Type B pancreatic cell (in vitro differentiated cells): ENCODE results near the gene PI4KA. TPM values are rescaled to one million over a fixed set of nuclear protein-coding genes. Genes with fewer than 3 reads are reported as not detected.
"Not testable (repeated sequence)": the region's sequence is repeated elsewhere in the genome, so short reads cannot be mapped to it uniquely, and the experiment has no call there.

Source experiments
- DNase-seq: peaks from one replicate; pipeline ENCODE4 v3.0.0; 2021; ENCODE audit warnings: mixed read lengths; ENCODE audit not compliant: unreplicated experiment; ENCODE audit errors: extremely low spot score
- H3K27ac Mint-ChIP-seq: 2 replicates; pipeline ENCODE4 v1.8.0; 2021; ENCODE audit warnings: mild to moderate bottlenecking, mixed read lengths
- H3K27me3 Mint-ChIP-seq: 2 replicates; pipeline ENCODE4 v1.8.0; 2021; ENCODE audit warnings: mixed read lengths
- H3K36me3 Mint-ChIP-seq: 2 replicates; pipeline ENCODE4 v1.8.0; 2021; ENCODE audit warnings: mixed read lengths
- H3K4me1 Mint-ChIP-seq: one replicate; pipeline ENCODE4 v1.8.0; 2021; ENCODE audit warnings: mixed read lengths; ENCODE audit not compliant: unreplicated experiment
- H3K4me3 Mint-ChIP-seq: 2 replicates; pipeline ENCODE4 v1.8.0; 2021; ENCODE audit warnings: mild to moderate bottlenecking, mixed read lengths
- H3K9me3 Mint-ChIP-seq: 2 replicates; pipeline ENCODE4 v1.8.0; 2021; ENCODE audit warnings: mixed read lengths
- total RNA-seq: library from RNA; stranded (reverse); gene quantifications from 2 replicates; pipeline ENCODE4 v1.2.1, GENCODE V29; 2021; ENCODE audit warnings: low replicate concordance
- TF ChIP-seq, protein P1 (sequence below): fragments of 200-600 bp; sonication (generic); conservative IDR thresholded peaks from 2 replicates; pipeline ENCODE4 v1.5.0; 2021; ENCODE audit warnings: antibody characterized with exemption, mild to moderate bottlenecking

The PI4KA gene
- total RNA-seq, 1 donor from 2014 or later: 120 TPM

DNA sequence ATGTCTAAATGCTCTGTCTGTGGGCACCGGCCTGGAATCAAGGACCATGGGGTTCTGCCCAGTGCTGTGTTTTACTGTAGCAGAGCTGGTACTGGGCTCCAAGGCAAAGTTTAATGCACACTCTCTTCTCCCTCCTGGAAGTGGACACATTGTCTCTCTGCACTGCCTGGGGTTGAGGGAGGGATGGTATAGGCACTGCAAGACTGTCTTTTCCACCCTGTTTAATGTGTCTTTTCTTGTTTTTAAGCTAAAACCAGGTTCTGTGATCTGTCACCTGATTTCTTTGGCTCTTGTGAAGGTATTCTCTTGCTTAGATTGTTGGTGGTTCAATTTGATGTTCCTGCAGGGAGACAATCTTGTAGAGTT is 194.0 kb downstream of the PI4KA start:
- no peaks in the 10 kb centered on the region for H3K36me3 Mint-ChIP-seq

DNA sequence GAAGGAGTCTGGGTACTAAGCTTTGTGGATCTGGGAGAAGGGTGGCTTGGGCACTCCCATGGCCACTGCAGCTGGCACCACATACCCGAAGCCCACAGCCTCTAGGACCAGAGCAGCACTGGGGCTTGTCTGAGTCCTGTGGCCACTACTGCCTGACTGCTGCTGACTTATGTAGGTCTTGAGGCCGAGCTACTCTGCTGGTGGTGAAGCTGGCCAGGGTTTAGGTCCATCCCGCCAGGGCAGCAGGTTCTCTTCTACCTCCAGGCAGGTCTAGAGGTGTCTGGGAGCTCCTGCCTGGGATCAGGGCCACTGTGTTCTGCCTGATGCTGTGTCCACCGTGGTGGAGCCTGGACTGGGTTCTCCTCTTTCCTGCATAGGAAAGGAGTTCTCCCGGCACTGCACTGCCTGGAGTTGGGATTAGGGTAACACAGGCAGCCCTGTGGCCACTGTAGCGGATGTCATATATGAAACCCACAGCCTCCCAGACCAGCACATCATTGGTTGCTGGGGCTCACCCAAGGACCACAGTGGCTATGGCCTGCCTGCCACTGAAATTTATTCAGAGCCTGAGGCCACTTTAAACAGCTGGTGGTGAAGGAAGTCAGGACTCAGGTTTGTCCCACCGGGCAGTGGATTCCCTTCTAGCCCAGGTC is 194.5 kb downstream of the PI4KA start:
- TF ChIP-seq, protein P1, sequence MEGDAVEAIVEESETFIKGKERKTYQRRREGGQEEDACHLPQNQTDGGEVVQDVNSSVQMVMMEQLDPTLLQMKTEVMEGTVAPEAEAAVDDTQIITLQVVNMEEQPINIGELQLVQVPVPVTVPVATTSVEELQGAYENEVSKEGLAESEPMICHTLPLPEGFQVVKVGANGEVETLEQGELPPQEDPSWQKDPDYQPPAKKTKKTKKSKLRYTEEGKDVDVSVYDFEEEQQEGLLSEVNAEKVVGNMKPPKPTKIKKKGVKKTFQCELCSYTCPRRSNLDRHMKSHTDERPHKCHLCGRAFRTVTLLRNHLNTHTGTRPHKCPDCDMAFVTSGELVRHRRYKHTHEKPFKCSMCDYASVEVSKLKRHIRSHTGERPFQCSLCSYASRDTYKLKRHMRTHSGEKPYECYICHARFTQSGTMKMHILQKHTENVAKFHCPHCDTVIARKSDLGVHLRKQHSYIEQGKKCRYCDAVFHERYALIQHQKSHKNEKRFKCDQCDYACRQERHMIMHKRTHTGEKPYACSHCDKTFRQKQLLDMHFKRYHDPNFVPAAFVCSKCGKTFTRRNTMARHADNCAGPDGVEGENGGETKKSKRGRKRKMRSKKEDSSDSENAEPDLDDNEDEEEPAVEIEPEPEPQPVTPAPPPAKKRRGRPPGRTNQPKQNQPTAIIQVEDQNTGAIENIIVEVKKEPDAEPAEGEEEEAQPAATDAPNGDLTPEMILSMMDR: no peak
- no peaks in the 10 kb centered on the region for H3K4me1 Mint-ChIP-seq
- peak; percentile 37 for DNase-seq
- H3K27me3 Mint-ChIP-seq: peaks cover 23% of the 10 kb centered on the region
- H3K9me3 Mint-ChIP-seq: no peaks in the 10 kb centered on the region
- H3K27ac Mint-ChIP-seq: no peak overlapping the region
- no peaks in the 10 kb centered on the region for H3K36me3 Mint-ChIP-seq
- no peak overlapping the region for H3K4me3 Mint-ChIP-seq

More for the DNA sequence above, 194.0 kb downstream of the PI4KA start:
- H3K4me1 Mint-ChIP-seq: no peaks in the 10 kb centered on the region
- no peak for DNase-seq
- no peaks in the 10 kb centered on the region for H3K9me3 Mint-ChIP-seq
- TF ChIP-seq, protein P1: no peak
- H3K27me3 Mint-ChIP-seq: peaks cover 18% of the 10 kb centered on the region
- H3K4me3 Mint-ChIP-seq: no peak overlapping the region
- H3K27ac Mint-ChIP-seq: no peak overlapping the region

DNA sequence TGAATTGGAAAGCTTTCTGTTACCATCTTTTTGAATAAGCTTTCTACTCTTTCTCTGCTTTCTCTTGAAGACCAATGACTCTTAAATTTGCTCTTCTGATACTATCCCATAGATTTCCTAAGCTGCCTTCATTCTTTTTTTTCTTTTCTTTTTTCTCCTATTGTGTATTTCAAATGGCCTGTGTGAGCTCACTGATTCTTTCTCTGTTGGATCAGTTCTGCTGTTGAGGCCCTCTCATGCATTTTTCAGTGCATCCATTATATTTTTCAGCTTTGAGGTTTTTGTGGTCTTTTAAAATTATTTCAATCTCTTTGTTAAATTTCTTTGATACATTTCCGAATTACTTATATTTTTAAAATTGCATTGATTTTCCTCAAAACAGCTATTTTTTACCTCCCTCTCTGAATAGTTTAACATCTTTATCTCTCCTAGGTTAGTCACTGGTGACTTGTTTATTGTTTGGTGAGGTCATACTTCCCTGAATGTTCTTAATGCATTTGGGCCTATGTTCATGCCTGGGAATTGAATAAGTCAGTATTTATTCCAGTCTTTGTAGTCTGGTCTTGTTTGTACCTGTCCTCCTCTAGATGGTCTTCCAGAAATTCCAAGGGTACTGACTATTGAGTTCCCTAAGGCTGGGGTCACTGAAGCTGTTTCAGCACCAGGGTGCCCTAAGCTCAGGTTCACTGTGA is 195.3 kb downstream of the PI4KA start:
- Mint-ChIP-seq H3K27me3 (peaks cover 31% of the 10 kb centered on the region), H3K9me3 (no peaks in the 10 kb centered on the region), H3K36me3 (no peaks in the 10 kb centered on the region), H3K4me3 (no peak overlapping the region), H3K27ac (no peak overlapping the region), H3K4me1 (no peaks in the 10 kb centered on the region)
- no peak for DNase-seq
- TF ChIP-seq, protein P1: no peak

DNA sequence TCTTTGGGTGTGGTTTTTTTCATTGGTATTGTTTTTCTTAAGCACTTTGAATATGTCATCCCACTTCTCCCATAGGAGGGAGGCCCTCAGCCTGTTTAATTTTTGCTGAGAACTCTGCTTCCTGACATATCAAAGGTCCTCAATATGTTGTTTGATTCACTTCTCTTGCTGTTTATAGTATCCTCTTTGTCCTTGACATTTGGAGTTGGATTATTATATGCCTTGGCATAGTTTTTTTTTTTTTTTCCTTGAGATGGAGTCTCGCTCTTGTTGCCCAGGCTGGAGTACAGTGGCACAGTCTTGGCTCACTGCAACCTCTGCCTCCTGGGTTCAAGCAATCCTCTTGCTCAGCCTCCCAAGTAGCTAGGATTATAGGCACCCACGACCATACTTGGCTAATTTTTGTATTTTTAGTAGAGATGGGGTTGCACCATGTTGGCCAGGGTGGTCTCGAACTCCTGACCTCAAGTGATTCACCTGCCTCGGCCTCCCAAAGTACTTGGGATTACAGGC is 196.0 kb downstream of the PI4KA start:
- not testable (repeated sequence) for H3K4me3 Mint-ChIP-seq, H3K36me3 Mint-ChIP-seq, H3K27ac Mint-ChIP-seq, H3K4me1 Mint-ChIP-seq, H3K9me3 Mint-ChIP-seq
- H3K27me3 Mint-ChIP-seq: peaks cover 37% of the 10 kb centered on the region
- DNase-seq: peak; percentile 20

DNA sequence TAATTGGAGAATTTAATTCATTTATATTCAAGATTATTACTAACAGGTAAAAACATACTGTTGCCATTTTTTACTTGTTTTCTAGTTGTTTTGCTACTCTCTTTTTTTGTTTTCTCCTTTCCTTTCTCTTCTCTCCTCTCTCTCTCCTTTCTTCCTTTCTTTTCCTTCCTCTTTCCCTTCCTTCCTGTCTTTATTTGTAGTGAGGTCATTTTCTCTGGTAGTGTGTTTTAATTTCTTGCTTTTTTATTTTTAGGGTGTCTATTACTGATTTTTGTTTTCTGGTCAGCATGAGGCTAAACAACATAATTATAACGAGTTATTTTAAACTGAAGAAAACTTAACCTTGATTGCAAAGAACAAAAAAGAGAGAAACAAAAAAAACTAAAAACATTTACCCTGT is 197.1 kb downstream of the PI4KA start:
- no peaks in the 10 kb centered on the region for H3K36me3 Mint-ChIP-seq
- peaks cover 44% of the 10 kb centered on the region for H3K27me3 Mint-ChIP-seq
- DNase-seq: no peak
- no peaks in the 10 kb centered on the region for H3K4me1 Mint-ChIP-seq
- H3K9me3 Mint-ChIP-seq: no peaks in the 10 kb centered on the region
- H3K4me3 Mint-ChIP-seq: no peak overlapping the region
- no peak overlapping the region for H3K27ac Mint-ChIP-seq
- TF ChIP-seq, protein P1: no peak

DNA sequence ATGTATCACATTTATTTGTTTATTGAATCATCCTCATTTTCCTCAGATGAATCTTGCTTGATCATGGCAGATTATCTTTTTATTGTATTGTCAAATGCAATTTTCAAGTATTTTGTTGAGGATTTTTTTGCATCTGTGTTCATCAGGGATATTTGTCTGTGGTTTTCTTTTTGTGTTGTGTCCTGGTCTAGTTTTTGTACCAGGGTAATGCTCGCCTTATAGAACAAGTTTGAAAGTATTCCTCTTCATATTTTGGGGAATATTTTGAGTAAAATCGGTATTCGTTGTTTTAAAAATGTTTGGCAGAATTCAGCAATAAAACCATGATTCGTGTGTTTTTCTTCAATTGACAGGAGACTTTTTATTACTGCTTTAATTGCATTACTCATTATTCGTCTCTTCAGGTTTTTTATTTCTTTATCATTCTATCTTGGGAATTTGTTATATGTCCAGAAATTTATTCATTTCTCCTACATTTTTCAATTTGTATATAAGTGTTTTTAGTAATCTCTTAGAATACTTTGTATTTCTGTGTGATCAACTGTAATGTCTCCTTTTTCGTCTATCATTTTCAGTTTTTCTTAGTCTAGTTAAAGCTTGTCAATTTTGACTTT is 198.1 kb downstream of the PI4KA start:
- no peaks in the 10 kb centered on the region for H3K9me3 Mint-ChIP-seq
- H3K4me3 Mint-ChIP-seq: no peak overlapping the region
- no peaks in the 10 kb centered on the region for H3K4me1 Mint-ChIP-seq
- DNase-seq: no peak
- H3K36me3 Mint-ChIP-seq: no peaks in the 10 kb centered on the region
- H3K27ac Mint-ChIP-seq: no peak overlapping the region
- TF ChIP-seq, protein P1: no peak
- peaks cover 44% of the 10 kb centered on the region for H3K27me3 Mint-ChIP-seq
